ENCODE results near the gene KRT76. TPM values are rescaled to one million over a fixed set of nuclear protein-coding genes. Genes with fewer than 3 reads are reported as not detected.
"Not testable (repeated sequence)": the region's sequence is repeated elsewhere in the genome, so short reads cannot be mapped to it uniquely, and the experiment has no call there.

KRT76 gene
- total RNA-seq, 1 donor from 2014 or later: not detected

DNA sequence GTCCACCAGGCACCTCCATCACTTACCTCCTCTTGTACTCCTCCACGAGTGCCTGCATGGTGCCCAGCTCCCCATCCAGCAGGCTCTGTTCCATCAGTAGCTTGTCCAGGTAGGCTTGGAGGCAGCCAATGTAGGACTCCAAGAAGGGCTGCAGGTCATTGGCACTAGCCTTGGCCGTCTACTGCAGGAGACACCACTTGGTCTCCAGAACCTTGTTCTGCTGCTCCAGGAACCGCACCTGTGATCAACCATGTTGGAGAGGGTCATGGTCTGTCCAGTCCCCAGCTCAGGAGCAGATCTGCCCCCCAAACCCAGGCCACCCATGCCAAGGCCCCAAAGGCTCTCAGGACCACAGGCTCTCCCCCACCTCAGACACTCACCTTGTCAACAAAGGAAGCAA, 23.9 kb downstream of the KRT76 start:
- Mint-ChIP-seq H3K36me3 (ENCODE audit: low read depth) (no peaks in the 10 kb centered on the region), H3K4me1 (ENCODE audit: low read depth) (no peaks in the 10 kb centered on the region), H3K4me3 (ENCODE audit: unreplicated experiment) (no peak overlapping the region), H3K27me3 (ENCODE audit: low read depth) (peaks cover 36% of the 10 kb centered on the region), H3K27ac (ENCODE audit: unreplicated experiment) (no peak overlapping the region), H3K9me3 (ENCODE audit: low read depth) (no peaks in the 10 kb centered on the region)
- DNase-seq (ENCODE audit: low spot score): no peak
- TF ChIP-seq, protein P1, sequence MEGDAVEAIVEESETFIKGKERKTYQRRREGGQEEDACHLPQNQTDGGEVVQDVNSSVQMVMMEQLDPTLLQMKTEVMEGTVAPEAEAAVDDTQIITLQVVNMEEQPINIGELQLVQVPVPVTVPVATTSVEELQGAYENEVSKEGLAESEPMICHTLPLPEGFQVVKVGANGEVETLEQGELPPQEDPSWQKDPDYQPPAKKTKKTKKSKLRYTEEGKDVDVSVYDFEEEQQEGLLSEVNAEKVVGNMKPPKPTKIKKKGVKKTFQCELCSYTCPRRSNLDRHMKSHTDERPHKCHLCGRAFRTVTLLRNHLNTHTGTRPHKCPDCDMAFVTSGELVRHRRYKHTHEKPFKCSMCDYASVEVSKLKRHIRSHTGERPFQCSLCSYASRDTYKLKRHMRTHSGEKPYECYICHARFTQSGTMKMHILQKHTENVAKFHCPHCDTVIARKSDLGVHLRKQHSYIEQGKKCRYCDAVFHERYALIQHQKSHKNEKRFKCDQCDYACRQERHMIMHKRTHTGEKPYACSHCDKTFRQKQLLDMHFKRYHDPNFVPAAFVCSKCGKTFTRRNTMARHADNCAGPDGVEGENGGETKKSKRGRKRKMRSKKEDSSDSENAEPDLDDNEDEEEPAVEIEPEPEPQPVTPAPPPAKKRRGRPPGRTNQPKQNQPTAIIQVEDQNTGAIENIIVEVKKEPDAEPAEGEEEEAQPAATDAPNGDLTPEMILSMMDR (IDR thresholded peaks at IDR 0.05): no peak

DNA sequence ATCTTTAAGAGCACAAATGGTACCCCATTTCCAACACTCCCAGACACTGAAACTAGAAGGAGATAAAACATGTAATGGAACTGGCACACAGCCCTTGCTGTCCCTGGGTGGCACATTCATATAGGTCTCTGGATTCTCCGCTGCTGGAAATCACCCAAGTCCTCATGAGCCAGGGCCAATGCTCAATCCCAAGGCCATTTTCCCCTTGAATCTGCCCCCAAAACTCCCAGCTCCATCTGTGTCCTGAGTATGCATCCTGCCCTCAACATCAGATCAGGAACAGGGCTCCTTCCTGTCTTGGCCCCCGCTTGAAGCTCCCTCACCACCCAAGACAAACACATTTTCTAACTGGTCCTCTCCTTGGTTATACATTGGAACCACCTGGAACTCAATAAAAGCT, 24.6 kb downstream of the KRT76 start:
- Mint-ChIP-seq H3K36me3 (ENCODE audit: low read depth) (no peaks in the 10 kb centered on the region), H3K9me3 (ENCODE audit: low read depth) (no peaks in the 10 kb centered on the region), H3K27ac (ENCODE audit: unreplicated experiment) (no peak overlapping the region), H3K27me3 (ENCODE audit: low read depth) (peaks cover 36% of the 10 kb centered on the region), H3K4me1 (ENCODE audit: low read depth) (no peaks in the 10 kb centered on the region), H3K4me3 (ENCODE audit: unreplicated experiment) (no peak overlapping the region)
- TF ChIP-seq, protein P1 (IDR thresholded peaks at IDR 0.05): no peak
- no peak for DNase-seq (ENCODE audit: low spot score)

DNA sequence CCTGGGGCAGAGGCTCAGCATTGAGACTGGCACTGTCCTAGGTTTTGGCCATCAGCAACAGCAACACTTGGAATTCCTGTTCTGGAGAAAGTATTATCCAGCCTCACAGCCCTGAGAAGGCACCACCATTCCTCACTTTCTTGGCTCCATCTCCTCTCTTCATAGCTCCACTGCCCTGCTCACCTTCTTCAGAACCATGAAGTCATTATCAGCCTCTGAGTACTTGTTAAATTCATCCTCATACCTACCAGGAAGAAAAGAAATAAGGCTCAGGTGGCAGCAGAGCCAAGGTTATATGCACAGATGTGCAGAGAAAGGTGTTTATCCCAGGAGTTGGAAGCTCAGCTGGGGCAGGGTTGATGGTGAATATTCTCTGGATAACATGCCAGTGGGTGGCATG, 25.4 kb downstream of the KRT76 start:
- H3K27me3 Mint-ChIP-seq (ENCODE audit: low read depth): peaks cover 41% of the 10 kb centered on the region
- H3K4me1 Mint-ChIP-seq (ENCODE audit: low read depth): no peaks in the 10 kb centered on the region
- H3K4me3 Mint-ChIP-seq (ENCODE audit: unreplicated experiment): no peak overlapping the region
- no peaks in the 10 kb centered on the region for H3K9me3 Mint-ChIP-seq (ENCODE audit: low read depth)
- H3K36me3 Mint-ChIP-seq (ENCODE audit: low read depth): no peaks in the 10 kb centered on the region
- no peak overlapping the region for H3K27ac Mint-ChIP-seq (ENCODE audit: unreplicated experiment)
- TF ChIP-seq, protein P1 (IDR thresholded peaks at IDR 0.05): no peak
- DNase-seq (ENCODE audit: low spot score): no peak

DNA sequence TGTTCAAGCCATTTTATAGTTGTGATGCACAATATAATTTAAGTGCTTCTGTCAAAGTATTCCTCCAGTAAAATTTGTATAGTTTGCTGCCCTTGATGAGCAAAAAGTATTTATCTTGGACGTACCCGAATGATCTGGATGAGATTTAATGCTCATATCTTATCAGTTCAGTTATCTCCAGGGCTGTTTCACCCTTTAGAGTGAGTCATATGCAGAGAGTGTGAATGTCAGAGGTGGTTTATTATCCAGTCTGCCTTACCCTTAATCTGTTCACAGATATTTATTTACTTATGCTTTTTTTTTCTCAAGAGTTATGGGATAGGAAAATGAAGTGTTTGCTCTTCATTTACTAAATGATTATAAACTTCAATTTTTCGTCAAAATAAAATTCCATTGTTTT, 26.6 kb downstream of the KRT76 start:
- H3K4me3 Mint-ChIP-seq (ENCODE audit: unreplicated experiment); H3K4me1 Mint-ChIP-seq (ENCODE audit: low read depth): not testable (repeated sequence)
- peaks cover 53% of the 10 kb centered on the region for H3K27me3 Mint-ChIP-seq (ENCODE audit: low read depth)

DNA sequence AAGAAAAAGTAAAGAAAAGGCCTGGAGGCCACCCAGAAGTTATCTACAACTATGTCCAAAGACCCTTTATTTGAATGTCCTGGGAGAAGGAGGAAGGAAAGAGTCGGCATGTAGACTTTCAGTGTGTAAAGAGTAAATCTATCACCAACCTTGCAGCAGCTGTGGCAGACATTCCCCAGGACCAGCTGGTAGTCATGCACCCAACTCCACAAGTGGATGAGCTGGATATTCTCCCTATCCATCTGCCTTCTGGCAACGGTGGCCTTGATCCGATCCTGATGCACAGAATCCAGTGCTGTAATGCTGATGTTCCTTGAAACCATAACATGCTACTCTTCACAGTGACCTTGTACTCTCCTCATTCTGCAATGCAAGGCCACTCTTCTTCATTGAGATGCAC, 27.3 kb downstream of the KRT76 start:
- Mint-ChIP-seq H3K27ac (ENCODE audit: unreplicated experiment) (no peak overlapping the region), H3K4me3 (ENCODE audit: unreplicated experiment) (no peak overlapping the region), H3K36me3 (ENCODE audit: low read depth) (no peaks in the 10 kb centered on the region), H3K4me1 (ENCODE audit: low read depth) (no peaks in the 10 kb centered on the region), H3K27me3 (ENCODE audit: low read depth) (peaks cover 58% of the 10 kb centered on the region), H3K9me3 (ENCODE audit: low read depth) (no peaks in the 10 kb centered on the region)
- DNase-seq (ENCODE audit: low spot score): no peak
- TF ChIP-seq, protein P1 (IDR thresholded peaks at IDR 0.05): no peak

More for the DNA sequence above, 26.6 kb downstream of the KRT76 start:
- H3K9me3 Mint-ChIP-seq (ENCODE audit: low read depth); H3K36me3 Mint-ChIP-seq (ENCODE audit: low read depth); H3K27ac Mint-ChIP-seq (ENCODE audit: unreplicated experiment); DNase-seq (ENCODE audit: low spot score): not testable (repeated sequence)

DNA sequence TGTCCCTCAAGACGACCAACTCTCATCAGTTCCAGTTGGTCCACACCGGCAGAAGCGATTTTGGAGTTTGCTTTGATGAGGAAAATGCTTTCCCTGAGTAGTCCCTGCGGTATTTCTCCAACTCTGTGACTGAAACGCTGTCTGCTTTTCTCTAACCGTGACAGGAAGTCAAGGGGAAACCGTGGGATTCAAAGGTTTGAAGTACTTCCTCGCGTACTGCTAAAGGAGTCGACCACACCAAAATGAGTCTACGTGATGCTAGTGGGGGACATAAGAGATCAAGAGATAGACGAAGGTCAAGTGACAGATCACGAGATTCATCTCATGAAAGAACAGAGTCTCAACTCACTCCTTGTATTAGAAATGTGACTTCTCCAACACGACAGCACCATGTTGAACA, 28.6 kb downstream of the KRT76 start:
- Mint-ChIP-seq H3K36me3 (ENCODE audit: low read depth) (no peaks in the 10 kb centered on the region), H3K9me3 (ENCODE audit: low read depth) (no peaks in the 10 kb centered on the region), H3K27ac (ENCODE audit: unreplicated experiment) (no peak overlapping the region), H3K27me3 (ENCODE audit: low read depth) (peaks cover 67% of the 10 kb centered on the region), H3K4me3 (ENCODE audit: unreplicated experiment) (no peak overlapping the region), H3K4me1 (ENCODE audit: low read depth) (no peaks in the 10 kb centered on the region)
- TF ChIP-seq, protein P1 (IDR thresholded peaks at IDR 0.05): no peak
- no peak for DNase-seq (ENCODE audit: low spot score)
